Ramos (cell line): ENCODE data around the gene ANAPC16.
"Not testable (repeated sequence)": the region's sequence is repeated elsewhere in the genome, so short reads cannot be mapped to it uniquely, and the experiment has no call there.

Experiments
- in situ Hi-C: fragments of 300-500 bp; cut with MboI; formaldehyde crosslinking; loops from one replicate; pipeline ENCODE4 v1.14.3; 2022; ENCODE audit warnings: low sequenced_read_pairs; ENCODE audit not compliant: unreplicated experiment

ANAPC16 gene

GRCh38 chr10:72240371-72240770, 24.6 kb downstream of the ANAPC16 start:
- in situ Hi-C loops, result no loop called here

GRCh38 chr10:72241691-72242252, 26.0 kb downstream of the ANAPC16 start:
- in situ Hi-C loops, result no loop called here

- in situ Hi-C loops, result no loop called here
Measured at GRCh38 chr10:72242675-72243074, 26.9 kb downstream of the ANAPC16 start.

GRCh38 chr10:72243822-72244437, 28.1 kb downstream of the ANAPC16 start:
- in situ Hi-C loops, result no loop called here

GRCh38 chr10:72244573-72245038, 28.8 kb downstream of the ANAPC16 start:
- in situ Hi-C loops, result no loop called here

GRCh38 chr10:72245949-72246525, 30.2 kb downstream of the ANAPC16 start:
- in situ Hi-C loops, result no loop called here

GRCh38 chr10:72248468-72249151, 32.8 kb downstream of the ANAPC16 start:
- in situ Hi-C loops, result no loop called here

- in situ Hi-C loops, result not testable (repeated sequence)
Measured at GRCh38 chr10:72249176-72249862, 33.5 kb downstream of the ANAPC16 start.

- in situ Hi-C loops, result no loop called here
Measured at GRCh38 chr10:72250666-72251065, 34.9 kb downstream of the ANAPC16 start.

GRCh38 chr10:72251635-72252034, 35.8 kb downstream of the ANAPC16 start:
- in situ Hi-C loops, result no loop called here

GRCh38 chr10:72252972-72253371, 37.2 kb downstream of the ANAPC16 start:
- in situ Hi-C loops, result no loop called here

GRCh38 chr10:72253578-72253977, 37.8 kb downstream of the ANAPC16 start:
- in situ Hi-C loops, result no loop called here

- in situ Hi-C loops, result no loop called here
Measured at GRCh38 chr10:72254813-72255568, 39.2 kb downstream of the ANAPC16 start.

GRCh38 chr10:72255977-72256729, 40.3 kb downstream of the ANAPC16 start:
- in situ Hi-C loops, result no loop called here

GRCh38 chr10:72257051-72257892, 41.5 kb downstream of the ANAPC16 start:
- in situ Hi-C loops, result no loop called here

GRCh38 chr10:72258617-72259016, 42.8 kb downstream of the ANAPC16 start:
- in situ Hi-C loops, result no loop called here

GRCh38 chr10:72259491-72260238, 43.9 kb downstream of the ANAPC16 start:
- in situ Hi-C loops, result no loop called here
